Dermis microvascular lymphatic vessel endothelial cell (primary cell): Measurements from ENCODE around the gene TDRD9. TPM values are rescaled to one million over a fixed set of nuclear protein-coding genes. Genes with fewer than 3 reads are reported as not detected.
"Not testable (repeated sequence)": the region's sequence is repeated elsewhere in the genome, so short reads cannot be mapped to it uniquely, and the experiment has no call there.

Source experiments
- DNase-seq, 2 donors: peaks; one replicate each; pipeline versions ENCODE4 v3.0.0 to v3.0.0-alpha.2; 2010; ENCODE audit warnings: low read depth in 2 of 2
- total RNA-seq: library from RNA; depleted of rRNA; stranded (reverse); fragments of >200 nt; gene quantifications from 2 replicates; pipeline ENCODE4 v1.2.1, GENCODE V29; 2014

TDRD9 gene, protein sequence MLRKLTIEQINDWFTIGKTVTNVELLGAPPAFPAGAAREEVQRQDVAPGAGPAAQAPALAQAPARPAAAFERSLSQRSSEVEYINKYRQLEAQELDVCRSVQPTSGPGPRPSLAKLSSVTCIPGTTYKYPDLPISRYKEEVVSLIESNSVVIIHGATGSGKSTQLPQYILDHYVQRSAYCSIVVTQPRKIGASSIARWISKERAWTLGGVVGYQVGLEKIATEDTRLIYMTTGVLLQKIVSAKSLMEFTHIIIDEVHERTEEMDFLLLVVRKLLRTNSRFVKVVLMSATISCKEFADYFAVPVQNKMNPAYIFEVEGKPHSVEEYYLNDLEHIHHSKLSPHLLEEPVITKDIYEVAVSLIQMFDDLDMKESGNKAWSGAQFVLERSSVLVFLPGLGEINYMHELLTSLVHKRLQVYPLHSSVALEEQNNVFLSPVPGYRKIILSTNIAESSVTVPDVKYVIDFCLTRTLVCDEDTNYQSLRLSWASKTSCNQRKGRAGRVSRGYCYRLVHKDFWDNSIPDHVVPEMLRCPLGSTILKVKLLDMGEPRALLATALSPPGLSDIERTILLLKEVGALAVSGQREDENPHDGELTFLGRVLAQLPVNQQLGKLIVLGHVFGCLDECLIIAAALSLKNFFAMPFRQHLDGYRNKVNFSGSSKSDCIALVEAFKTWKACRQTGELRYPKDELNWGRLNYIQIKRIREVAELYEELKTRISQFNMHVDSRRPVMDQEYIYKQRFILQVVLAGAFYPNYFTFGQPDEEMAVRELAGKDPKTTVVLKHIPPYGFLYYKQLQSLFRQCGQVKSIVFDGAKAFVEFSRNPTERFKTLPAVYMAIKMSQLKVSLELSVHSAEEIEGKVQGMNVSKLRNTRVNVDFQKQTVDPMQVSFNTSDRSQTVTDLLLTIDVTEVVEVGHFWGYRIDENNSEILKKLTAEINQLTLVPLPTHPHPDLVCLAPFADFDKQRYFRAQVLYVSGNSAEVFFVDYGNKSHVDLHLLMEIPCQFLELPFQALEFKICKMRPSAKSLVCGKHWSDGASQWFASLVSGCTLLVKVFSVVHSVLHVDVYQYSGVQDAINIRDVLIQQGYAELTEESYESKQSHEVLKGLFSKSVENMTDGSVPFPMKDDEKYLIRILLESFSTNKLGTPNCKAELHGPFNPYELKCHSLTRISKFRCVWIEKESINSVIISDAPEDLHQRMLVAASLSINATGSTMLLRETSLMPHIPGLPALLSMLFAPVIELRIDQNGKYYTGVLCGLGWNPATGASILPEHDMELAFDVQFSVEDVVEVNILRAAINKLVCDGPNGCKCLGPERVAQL (N-terminal part only)
- 0.26 and 0.76 TPM in 2 replicates for total RNA-seq

DNA sequence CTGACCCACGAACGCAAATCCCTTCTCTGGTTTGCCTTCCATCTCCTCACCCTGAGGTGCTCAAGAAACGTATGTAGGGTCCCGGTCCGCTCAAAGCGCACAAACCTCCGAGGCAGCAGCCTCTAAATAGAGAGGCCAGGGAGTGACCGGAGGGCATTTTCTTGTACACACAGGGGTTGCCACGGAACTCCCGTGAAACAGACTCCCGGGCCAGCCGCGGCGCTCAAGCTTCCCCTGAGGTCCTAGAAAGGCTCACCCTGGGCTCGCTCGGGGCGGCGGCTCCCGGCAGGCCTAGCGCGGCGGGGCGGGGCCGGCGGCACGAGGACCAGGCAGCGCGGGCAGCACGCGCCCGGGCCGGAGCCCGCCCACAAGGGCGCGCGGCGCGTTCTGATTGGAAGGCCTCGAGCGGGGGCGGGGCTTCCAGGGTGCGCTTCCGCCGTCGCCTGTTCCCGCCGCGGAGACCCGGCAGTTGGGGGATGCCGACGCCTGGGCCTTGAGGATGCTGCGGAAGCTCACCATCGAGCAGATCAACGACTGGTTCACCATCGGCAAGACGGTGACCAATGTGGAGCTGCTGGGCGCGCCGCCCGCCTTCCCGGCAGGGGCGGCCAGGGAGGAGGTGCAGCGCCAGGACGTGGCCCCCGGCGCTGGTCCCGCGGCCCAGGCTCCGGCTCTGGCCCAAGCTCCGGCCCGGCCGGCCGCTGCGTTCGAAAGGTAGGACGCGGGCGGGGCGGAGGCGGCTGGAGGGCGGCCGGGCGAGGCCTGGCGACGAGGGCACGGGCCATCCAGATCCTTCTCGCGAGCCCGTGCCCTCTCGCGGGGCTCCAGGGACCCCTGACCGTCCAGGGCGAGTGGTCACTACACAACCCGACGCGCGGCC is at the start of gene TDRD9:
Gene TDRD9 (plus strand): TSS at position 446 of the 880 bp plus-strand sequence. CDS start 54 bp downstream, at position 500.
- DNase-seq, result no peak

DNA sequence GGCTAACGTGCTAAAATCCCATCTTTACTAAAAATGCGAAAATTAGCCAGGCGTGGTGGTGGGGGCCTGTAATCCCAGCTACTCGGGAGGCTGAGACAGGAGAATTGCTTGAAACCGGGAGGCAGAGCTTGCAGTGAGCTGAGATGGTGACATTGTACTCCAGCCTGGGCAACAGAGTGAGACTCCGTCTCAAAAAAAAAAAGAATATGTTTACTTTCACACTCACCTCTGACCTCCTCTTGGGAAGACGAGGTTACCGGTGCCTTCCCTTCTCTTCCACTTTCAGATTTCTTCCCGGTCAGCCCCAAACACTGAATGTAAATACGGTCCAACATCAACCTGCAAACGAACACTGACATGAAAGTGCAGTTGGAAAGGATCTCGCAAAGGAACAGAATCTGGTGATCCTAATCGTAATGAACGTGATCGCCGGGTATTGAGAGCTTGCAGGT is 49.1 kb upstream of the TDRD9 start:
- DNase-seq, result no peak

DNA sequence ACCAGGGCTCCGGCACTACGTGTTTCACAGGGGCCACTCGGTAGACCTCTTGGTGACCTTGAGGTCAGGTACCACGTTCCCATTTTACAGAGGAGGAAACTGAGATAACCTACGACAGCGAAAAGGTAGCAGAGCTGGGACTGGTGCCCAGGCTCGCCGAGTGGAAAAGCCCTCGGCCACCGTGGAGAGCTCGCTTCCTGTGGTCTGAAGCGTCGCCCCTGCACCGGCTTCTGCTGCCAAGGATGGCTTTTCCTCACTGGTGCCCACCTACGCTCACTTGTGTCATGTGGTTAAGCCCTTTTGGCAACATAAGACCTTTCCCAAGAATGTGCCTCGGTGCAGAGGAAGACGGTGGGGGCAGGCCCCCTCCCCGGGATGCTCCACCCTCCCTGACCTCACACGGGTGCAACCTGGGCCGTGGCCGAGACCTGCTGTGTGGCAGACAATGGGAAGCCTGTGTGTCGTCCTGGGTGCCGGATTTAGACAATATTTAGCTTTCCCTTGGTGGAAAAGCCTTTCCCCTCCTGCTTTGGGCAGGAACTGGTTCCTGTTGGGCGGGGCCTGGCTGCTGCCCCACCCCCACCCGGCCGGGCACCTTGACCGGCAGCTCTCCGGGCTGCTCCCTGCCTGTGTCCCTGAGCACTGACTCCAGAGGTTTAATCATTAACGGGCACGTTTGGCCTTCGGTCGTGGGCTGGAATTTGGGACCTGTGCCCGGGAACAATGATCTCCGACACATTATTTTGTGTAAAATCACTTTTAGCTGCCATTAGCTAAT is 48.5 kb upstream of the TDRD9 start:
- DNase-seq, result peak in 1 of 2 donors; percentile 24

DNA sequence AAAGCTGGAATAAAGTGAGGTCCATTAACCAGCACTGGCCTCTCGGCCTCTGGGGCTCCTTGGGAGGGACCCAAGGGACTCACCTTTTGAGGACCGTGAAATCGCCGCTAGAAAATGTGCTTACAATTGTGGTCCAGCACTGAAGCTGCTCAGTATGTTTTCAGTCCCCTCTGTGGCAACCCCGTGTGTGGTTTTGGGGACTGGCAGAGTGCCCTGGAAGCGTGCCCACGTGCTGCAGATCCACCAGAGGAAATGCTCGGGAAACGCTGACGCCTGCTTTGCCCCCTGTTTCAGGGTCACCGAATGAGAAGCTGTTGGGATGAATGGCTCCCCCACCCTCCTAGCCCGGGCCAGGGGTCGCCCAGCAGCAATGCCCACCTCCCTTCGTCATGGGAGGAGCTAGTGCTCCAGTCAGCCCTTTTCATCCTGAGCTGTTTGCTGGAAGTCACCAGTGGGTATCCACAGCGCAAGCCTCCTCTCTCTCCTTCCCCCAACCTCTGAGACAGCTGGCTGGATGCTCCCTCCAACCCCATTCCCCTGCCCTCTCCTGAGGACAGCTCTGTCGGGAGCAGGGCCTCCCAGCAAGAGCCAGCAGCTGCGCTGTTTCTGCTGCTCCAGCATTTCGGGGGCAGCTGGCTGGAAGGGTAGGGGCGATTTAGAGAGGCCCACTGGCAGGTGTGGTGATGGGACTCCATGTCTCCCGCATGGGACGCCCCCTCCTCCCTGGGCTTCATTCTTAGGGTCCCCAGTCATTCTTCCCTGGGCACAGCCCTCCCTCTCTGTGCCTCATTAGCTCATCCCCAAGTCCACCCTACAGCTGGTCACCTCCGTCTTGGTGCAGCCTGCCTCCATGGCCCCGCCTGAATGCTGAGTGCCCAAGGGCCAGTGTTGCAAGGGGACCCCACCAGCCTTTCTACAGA is 47.6 kb upstream of the TDRD9 start:
- peak; percentile 43 to 46 for DNase-seq

DNA sequence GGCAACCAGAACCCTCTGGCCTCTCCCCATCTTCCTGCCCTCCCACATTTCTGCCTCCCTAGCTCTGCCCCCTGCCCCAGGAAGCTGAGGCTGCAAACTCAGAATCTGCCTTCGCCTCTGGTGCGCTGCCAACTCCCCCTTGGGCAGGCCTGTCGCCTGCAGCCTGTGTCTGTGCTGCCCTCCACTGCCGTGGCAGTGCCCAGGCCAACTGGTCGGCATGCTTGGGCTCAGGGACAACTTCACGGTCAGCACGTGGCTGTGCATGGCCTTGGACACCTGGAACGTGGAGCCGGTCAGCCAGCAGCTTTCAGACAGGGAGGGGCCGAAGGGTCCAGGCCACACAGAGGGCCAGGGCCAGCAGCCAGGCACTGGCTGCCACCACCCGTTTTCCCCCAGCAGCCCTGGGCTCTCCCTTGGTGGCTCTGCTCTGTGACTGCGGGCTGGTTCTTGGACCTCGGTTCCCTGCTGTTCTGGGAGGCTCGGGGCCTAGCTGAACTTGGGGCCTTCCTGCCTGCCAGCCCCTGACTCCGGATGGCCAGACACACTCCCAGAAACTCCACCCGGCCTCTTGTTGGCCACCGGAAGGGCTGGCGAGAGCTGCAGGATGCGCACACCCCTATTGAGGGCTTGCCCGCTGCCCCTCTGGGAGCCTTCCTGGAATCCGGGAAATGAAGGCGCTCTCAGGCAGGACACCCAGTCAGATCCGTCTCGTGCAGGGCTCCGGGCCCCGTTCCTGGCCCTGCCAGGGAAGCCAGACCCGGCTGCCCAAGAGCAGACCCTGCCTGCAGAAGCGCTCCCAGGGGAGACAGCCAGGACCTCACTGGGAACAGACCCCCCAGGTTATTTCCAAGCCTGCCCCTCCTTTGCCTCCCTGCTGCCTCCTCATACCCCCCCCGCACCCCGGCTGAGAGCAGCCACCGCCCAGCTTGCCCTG is 46.7 kb upstream of the TDRD9 start:
- peak in 1 of 2 donors; percentile 42 for DNase-seq

DNA sequence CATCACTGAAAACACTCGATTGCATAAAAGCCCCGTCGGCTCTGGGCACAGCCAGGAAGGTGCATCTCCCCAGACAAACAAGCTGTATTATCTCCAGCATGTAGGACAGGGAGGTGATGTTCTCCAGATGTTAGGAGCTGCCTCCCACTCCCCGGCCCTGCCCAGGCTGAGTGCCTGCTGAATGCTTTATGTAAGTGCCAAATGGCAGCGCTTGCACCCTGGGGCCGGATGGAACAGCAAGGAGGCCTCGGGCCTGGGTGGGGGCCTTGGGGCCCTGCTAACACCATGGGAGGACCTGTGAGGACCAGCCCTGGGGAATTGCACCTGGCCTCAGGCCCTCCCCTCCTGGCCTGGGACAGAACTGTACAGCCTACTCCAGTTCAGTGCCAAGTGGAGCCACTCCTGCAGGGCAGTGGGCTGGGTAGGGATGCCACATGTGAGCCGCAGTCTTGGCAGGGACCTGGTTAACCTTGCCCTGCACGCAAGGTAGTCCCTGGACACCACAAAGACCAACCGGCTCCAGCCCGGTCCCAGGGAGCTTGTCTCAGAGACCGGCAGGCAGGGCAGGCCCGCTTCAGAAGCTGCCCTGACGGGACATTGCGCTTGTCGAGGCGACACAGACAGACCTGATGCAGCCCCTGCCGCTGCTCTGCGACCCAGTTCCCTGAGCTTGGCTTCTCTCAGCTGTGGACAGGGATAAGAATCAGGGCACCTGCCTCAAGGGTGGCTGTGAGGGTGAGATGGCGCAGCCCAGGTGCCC is 45.6 kb upstream of the TDRD9 start:
- no peak for DNase-seq

DNA sequence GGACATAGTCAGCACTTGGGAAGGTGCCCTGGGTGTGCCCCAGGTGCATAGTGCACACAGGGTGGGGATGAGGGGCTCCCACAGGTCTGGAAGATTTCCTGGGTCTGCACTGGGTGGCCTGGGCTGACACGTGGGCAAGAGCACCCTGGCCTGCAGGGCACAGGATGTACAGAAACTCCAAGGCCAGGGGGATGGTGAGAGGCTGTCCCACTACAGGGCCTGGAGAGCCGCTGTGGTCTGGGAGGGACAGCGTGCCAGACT is 45.1 kb upstream of the TDRD9 start:
- no peak for DNase-seq

DNA sequence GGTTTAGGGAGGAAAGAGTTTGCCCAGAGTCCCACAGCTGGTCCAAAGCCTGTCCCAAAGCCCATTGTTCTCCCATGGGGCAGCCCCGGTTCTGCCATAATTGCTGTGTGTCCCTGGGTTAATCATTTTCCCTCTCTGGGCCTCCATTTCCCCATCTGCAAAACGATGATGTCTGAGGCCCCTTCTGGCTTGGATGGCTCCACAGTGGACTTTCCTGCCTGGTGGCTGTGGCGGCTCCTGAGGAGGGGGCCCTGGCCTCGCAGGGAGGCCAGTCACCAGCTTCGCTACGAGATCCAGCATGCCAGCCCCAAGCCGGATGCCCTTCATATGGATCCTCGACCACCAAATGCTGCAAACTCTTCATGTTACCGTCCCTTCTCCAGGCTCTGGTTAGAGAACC is 43.4 kb upstream of the TDRD9 start:
- no peak for DNase-seq

DNA sequence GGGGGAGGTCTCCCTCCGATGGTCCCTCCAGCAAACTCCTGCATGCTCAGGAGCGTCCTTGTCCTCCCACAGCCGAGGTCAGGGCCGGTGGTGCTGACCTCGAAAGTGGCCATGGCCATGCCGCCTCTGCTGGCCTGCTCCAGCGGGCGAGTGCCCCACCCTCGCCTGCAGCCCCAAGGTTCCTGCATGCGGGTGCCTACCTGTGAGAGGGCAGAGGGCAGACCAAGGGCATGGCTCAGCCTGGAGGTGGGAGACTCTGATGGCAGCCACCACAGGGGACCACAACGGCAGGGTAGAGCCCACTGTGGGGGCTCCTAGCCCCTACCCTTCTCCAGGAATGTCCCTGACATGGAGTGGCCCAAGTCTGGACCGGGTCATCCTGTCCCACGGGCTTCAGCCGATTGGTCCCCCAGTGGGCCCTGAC is 42.7 kb upstream of the TDRD9 start:
- no peak for DNase-seq

DNA sequence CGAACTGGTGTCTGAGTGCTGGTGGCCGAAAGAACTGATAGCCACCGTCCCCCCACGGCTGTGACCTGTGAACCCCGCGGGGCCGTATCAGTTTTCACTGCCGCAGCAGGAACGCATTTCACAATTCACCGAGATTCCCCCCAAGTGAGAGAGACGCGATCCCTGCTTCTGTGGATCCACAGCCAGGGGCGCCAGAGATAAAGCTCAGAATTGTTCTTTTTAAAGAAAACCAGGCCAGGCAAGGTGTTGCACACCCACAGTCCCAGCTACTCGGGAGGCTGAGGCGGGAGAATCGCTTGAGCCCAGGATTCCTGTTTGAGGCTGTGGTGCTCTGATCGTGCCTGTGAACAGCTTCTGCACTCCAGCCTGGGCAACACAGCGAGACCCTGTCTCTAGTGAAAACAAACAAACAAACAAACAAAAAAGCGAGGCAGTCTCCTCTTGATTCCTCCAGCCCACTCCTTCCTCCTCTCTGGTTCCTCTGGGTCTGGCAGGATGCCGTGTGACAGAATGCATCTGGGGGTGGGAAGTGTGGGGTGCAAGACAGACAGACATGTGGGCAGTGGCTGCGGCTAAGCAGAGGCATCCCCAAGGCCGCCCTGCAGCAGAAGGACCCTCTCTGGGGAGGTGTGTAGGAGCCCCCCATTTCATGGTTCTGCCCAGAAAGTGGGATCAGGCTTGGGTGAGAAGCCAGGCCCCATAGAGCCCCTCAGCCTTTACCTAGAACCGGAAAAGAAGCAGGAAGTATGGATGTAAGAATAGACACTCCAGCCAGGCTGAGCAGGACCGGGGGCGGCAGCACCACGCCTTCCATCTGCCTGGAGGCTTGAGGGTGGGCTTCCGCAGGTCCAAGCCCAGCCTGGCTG is 41.7 kb upstream of the TDRD9 start:
- DNase-seq, result no peak

DNA sequence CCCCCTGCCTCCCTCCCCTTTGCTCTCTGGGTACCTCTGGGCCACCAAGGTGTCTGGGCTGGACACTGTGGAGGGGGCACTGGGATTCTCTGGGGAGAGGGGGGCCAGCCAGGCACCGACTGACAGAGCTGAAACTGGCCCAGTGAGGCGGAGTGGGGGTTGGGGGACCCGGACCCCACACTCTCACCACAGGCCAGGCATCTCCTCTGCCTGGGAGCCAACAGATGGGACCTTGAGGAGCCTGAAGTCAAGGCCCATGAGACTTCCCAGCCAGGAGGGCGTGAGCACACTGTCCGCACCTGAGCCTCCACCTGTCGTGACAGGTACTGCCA is 41.1 kb upstream of the TDRD9 start:
- no peak for DNase-seq

DNA sequence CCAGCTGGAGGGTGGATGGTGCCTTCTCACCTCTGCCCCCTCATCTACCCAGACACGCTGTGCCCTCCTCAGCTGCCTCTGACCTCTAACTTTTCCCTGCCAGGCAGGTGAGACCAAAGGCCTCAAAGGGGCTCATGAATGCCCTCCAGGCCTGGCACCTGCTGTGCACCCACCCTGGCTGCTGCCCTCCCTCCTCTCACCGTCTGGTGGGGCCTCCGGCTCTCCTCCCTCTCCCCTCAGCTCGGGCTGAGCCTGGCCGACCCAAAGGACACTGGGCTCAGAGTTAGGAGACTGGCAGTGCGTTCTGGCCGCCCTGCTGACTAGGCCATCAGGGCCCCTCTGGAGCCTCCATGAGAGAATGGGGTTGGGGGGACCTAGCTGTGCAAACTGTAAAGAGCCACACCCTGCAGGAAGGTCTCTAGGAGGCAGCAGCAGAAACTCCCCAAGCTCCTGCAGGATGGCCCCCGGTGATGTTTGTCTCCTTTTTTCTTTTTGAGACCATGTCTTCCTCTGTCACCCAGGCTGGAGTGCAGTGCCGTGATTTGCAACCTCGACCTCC is 40.6 kb upstream of the TDRD9 start:
- DNase-seq, result no peak

DNA sequence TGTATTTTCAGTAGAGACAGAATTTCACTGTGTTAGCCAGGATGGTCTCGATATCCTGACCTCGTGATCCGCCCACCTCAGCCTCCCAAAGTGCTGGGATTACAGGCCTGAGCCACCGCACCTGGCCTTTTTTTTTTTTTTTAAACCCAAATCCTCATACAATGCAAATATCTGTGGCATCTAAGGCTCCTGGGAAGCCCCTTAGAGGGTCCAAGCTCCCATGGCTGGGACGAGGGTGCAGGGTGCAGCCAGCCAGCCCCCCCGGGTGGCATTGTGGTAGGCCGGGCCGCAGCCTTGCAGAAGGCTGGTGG is 39.3 kb upstream of the TDRD9 start:
- DNase-seq, result not testable (repeated sequence)

DNA sequence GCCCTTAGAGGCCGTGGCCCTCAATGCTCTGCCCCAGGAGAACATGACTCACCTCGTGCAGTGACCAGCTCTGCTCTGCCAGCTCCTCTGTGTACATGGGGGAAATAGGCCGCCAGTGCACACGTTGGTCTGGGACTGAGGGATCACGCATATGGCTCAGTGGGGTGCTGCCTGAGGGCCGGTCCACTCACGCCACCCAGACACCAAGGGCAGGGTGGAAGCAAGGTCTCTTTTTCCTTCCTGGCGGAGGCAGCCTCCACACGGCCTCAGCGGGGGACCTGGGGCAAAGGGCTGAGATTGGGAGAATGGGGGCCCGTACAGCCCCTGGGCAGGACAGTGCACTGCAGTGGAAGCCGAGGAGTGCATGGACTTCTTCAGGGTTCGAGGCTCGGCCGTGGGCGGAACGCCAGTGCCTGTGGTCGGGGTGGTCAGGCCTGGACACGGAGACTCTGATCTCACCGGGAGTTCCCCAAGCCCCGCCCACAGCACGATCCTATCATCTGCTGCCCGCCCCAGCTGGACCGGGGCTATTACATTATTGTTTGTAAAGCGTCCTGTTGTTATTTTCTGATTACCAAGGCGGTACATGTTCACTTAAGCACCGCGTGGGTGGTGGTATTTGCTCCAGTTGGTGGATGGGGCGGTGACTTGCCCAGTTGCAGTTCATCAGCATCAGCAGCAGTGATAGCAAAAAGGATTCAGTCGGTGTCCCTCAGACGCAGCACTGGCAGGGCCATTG is 38.8 kb upstream of the TDRD9 start:
- peak in 1 of 2 donors; percentile 30 for DNase-seq

DNA sequence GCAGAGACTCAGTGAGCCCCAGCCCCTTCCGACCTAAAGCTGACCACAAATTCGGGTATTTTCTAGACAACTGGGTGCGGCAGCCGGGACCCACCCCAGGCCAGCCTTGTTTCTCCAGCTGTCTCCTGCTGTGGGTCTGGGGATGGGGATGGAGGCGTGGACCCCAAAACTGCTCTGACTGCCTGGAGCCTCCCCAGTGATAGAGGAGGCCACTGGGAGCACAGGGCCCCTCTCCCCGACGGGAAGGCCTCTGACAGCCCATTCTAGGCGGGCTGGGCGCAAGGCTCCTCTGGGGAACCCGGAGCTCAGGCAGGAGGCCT is 38.2 kb upstream of the TDRD9 start:
- DNase-seq, result no peak
